Activated T-helper 2 cell treated with anti-CD3 and anti-CD28 coated beads, Interferon-gamma antibody, Interleukin-2, Interleukin-4, amounts not matched to agents 10 μg/mL and 5 μg/mL and 100 μg/mL, durations not matched to agents 14 hours and 24 hours and 36 hours (primary cell): ENCODE measurements around the gene GAS2L1. TPM values are rescaled to one million over a fixed set of nuclear protein-coding genes. Genes with fewer than 3 reads are reported as not detected.
"Not testable (repeated sequence)": the region's sequence is repeated elsewhere in the genome, so short reads cannot be mapped to it uniquely, and the experiment has no call there.

Source experiments
- DNase-seq: peaks from one replicate; pipeline ENCODE4 v3.0.0; 2021; ENCODE audit warnings: low spot score
- H3K27ac Mint-ChIP-seq: one replicate; pipeline ENCODE4 v1.8.0; 2021; ENCODE audit warnings: mixed read lengths
- H3K27me3 Mint-ChIP-seq: one replicate; pipeline ENCODE4 v1.8.0; 2021; ENCODE audit warnings: low read depth, mixed read lengths
- H3K36me3 Mint-ChIP-seq: one replicate; pipeline ENCODE4 v1.8.0; 2021; ENCODE audit warnings: low read depth, mixed read lengths
- H3K4me1 Mint-ChIP-seq: one replicate; pipeline ENCODE4 v1.8.0; 2021; ENCODE audit warnings: low read depth, mixed read lengths
- H3K4me3 Mint-ChIP-seq: one replicate; pipeline ENCODE4 v1.8.0; 2021; ENCODE audit warnings: low read depth, mild to moderate bottlenecking, moderate library complexity, mixed read lengths
- H3K9me3 Mint-ChIP-seq: one replicate; pipeline ENCODE4 v1.8.0; 2021; ENCODE audit warnings: mixed read lengths
- intact Hi-C: fragments of 100-400 bp; cut with micrococcal nuclease; formaldehyde crosslinking; loops from one replicate; pipeline ENCODE4 v1.15.1; 2023
- total RNA-seq: library from RNA; stranded (reverse); gene quantifications from 2 replicates; pipeline ENCODE4 v1.2.3, GENCODE V29; 2022

Gene GAS2L1
- total RNA-seq, 1 donor from 2014 or later, result 3.4 TPM

GRCh38 chr22:29338398-29338797 lies 31.9 kb downstream of the GAS2L1 start:
- H3K27ac Mint-ChIP-seq, result no peak overlapping the region
- H3K36me3 Mint-ChIP-seq, result peaks cover 52% of the 10 kb centered on the region
- no peaks in the 10 kb centered on the region for H3K4me1 Mint-ChIP-seq
- no peak for DNase-seq
- H3K4me3 Mint-ChIP-seq, result no peak overlapping the region
- intact Hi-C loops, result no loop called here
- no peaks in the 10 kb centered on the region for H3K27me3 Mint-ChIP-seq
- no peaks in the 10 kb centered on the region for H3K9me3 Mint-ChIP-seq

- Mint-ChIP-seq H3K36me3 (peaks cover 46% of the 10 kb centered on the region), H3K9me3 (no peaks in the 10 kb centered on the region)
These were observed 33.2 kb downstream of the GAS2L1 start for GRCh38 chr22:29339381-29340235.

GRCh38 chr22:29340566-29340965 lies 34.1 kb downstream of the GAS2L1 start:
- intact Hi-C loops, result no loop called here
- H3K27me3 Mint-ChIP-seq, result no peaks in the 10 kb centered on the region
- DNase-seq, result no peak
- H3K27ac Mint-ChIP-seq, result no peak overlapping the region
- H3K4me3 Mint-ChIP-seq, result no peak overlapping the region
- H3K36me3 Mint-ChIP-seq, result peaks cover 43% of the 10 kb centered on the region
- no peaks in the 10 kb centered on the region for H3K4me1 Mint-ChIP-seq
- no peaks in the 10 kb centered on the region for H3K9me3 Mint-ChIP-seq

More at GRCh38 chr22:29339381-29340235, 33.2 kb downstream of the GAS2L1 start:
- H3K27me3 Mint-ChIP-seq, result no peaks in the 10 kb centered on the region
- no peaks in the 10 kb centered on the region for H3K4me1 Mint-ChIP-seq
- intact Hi-C loops, result no loop called here
- no peak overlapping the region for H3K27ac Mint-ChIP-seq
- H3K4me3 Mint-ChIP-seq, result no peak overlapping the region
- no peak for DNase-seq

GRCh38 chr22:29341056-29341848 lies 34.8 kb downstream of the GAS2L1 start:
- no peaks in the 10 kb centered on the region for H3K4me1 Mint-ChIP-seq
- no peak for DNase-seq
- no peak overlapping the region for H3K27ac Mint-ChIP-seq
- no peak overlapping the region for H3K4me3 Mint-ChIP-seq
- H3K27me3 Mint-ChIP-seq, result no peaks in the 10 kb centered on the region
- H3K9me3 Mint-ChIP-seq, result no peaks in the 10 kb centered on the region
- intact Hi-C loops, result no loop called here
- peaks cover 45% of the 10 kb centered on the region for H3K36me3 Mint-ChIP-seq

GRCh38 chr22:29341849-29342127 lies 35.3 kb downstream of the GAS2L1 start:
- Mint-ChIP-seq H3K27ac (no peak overlapping the region), H3K4me1 (no peaks in the 10 kb centered on the region), H3K4me3 (no peak overlapping the region), H3K27me3 (no peaks in the 10 kb centered on the region), H3K36me3 (peaks cover 46% of the 10 kb centered on the region), H3K9me3 (no peaks in the 10 kb centered on the region)
- no peak for DNase-seq
- intact Hi-C loops, result no loop called here

- Mint-ChIP-seq H3K9me3 (no peaks in the 10 kb centered on the region), H3K4me3 (no peak overlapping the region), H3K4me1 (no peaks in the 10 kb centered on the region), H3K27ac (no peak overlapping the region), H3K27me3 (no peaks in the 10 kb centered on the region), H3K36me3 (peaks cover 50% of the 10 kb centered on the region)
- intact Hi-C loops, result no loop called here
- DNase-seq, result no peak
These were observed 35.7 kb downstream of the GAS2L1 start for GRCh38 chr22:29342177-29342576.

- Mint-ChIP-seq H3K36me3 (peaks cover 54% of the 10 kb centered on the region), H3K4me3 (no peak overlapping the region), H3K27me3 (no peaks in the 10 kb centered on the region), H3K4me1 (no peaks in the 10 kb centered on the region), H3K27ac (no peak overlapping the region), H3K9me3 (no peaks in the 10 kb centered on the region)
- intact Hi-C loops, result no loop called here
- DNase-seq, result no peak
These were observed 36.3 kb downstream of the GAS2L1 start for GRCh38 chr22:29342577-29343312.

GRCh38 chr22:29343313-29343805 lies 36.9 kb downstream of the GAS2L1 start:
- Mint-ChIP-seq H3K4me1 (no peaks in the 10 kb centered on the region), H3K9me3 (no peaks in the 10 kb centered on the region), H3K4me3 (no peak overlapping the region), H3K36me3 (peaks cover 56% of the 10 kb centered on the region), H3K27ac (no peak overlapping the region), H3K27me3 (no peaks in the 10 kb centered on the region)
- no peak for DNase-seq
- intact Hi-C loops, result no loop called here

GRCh38 chr22:29344137-29344536 lies 37.7 kb downstream of the GAS2L1 start:
- no peak overlapping the region for H3K4me3 Mint-ChIP-seq
- no peaks in the 10 kb centered on the region for H3K27me3 Mint-ChIP-seq
- intact Hi-C loops, result no loop called here
- H3K27ac Mint-ChIP-seq, result no peak overlapping the region
- no peaks in the 10 kb centered on the region for H3K9me3 Mint-ChIP-seq
- peaks cover 57% of the 10 kb centered on the region for H3K36me3 Mint-ChIP-seq
- no peaks in the 10 kb centered on the region for H3K4me1 Mint-ChIP-seq
- no peak for DNase-seq

GRCh38 chr22:29344889-29345288 lies 38.4 kb downstream of the GAS2L1 start:
- H3K9me3 Mint-ChIP-seq, H3K4me3 Mint-ChIP-seq, H3K27ac Mint-ChIP-seq, intact Hi-C loops, H3K4me1 Mint-ChIP-seq, DNase-seq, H3K27me3 Mint-ChIP-seq: not testable (repeated sequence)
- peaks cover 55% of the 10 kb centered on the region for H3K36me3 Mint-ChIP-seq

GRCh38 chr22:29345932-29346331 lies 39.5 kb downstream of the GAS2L1 start:
- no peaks in the 10 kb centered on the region for H3K4me1 Mint-ChIP-seq
- no peaks in the 10 kb centered on the region for H3K9me3 Mint-ChIP-seq
- H3K27me3 Mint-ChIP-seq, result no peaks in the 10 kb centered on the region
- no peak for DNase-seq
- intact Hi-C loops, result no loop called here
- peaks cover 62% of the 10 kb centered on the region for H3K36me3 Mint-ChIP-seq
- H3K27ac Mint-ChIP-seq, result no peak overlapping the region
- no peak overlapping the region for H3K4me3 Mint-ChIP-seq

GRCh38 chr22:29346659-29347058 lies 40.2 kb downstream of the GAS2L1 start:
- Mint-ChIP-seq H3K4me1 (no peaks in the 10 kb centered on the region), H3K36me3 (peaks cover 60% of the 10 kb centered on the region), H3K27me3 (no peaks in the 10 kb centered on the region), H3K9me3 (no peaks in the 10 kb centered on the region), H3K27ac (no peak overlapping the region), H3K4me3 (no peak overlapping the region)
- no peak for DNase-seq
- intact Hi-C loops, result no loop called here
